ENCODE measurements around the gene TTC39B.
"Not testable (repeated sequence)": the region's sequence is repeated elsewhere in the genome, so short reads cannot be mapped to it uniquely, and the experiment has no call there.

Gene TTC39B
- total RNA-seq = 121 to 124 reads per million in 2 donors

- DNase-seq = peak; percentile 67
Measured at GRCh38 chr9:15306757-15307522, at the start of gene TTC39B. TSS of gene TTC39B (minus strand) at chr9:15307216. CDS start at chr9:15307125, 91 bp downstream.

- no peak for DNase-seq
Measured at GRCh38 chr9:15355669-15356068, 48.7 kb upstream of the TTC39B start.

GRCh38 chr9:15354713-15355112 is 47.7 kb upstream of the TTC39B start:
- no peak for DNase-seq

- no peak for DNase-seq
Measured at GRCh38 chr9:15353892-15354291, 46.9 kb upstream of the TTC39B start.

GRCh38 chr9:15352306-15352705 is 45.3 kb upstream of the TTC39B start:
- DNase-seq = no peak

- no peak for DNase-seq
Measured at GRCh38 chr9:15349892-15350761, 43.1 kb upstream of the TTC39B start.

GRCh38 chr9:15346837-15347236 is 39.8 kb upstream of the TTC39B start:
- no peak for DNase-seq

GRCh38 chr9:15344191-15344590 is 37.2 kb upstream of the TTC39B start:
- DNase-seq = no peak

- no peak for DNase-seq
Measured at GRCh38 chr9:15333376-15333881, 26.4 kb upstream of the TTC39B start.

GRCh38 chr9:15332939-15333338 is 25.9 kb upstream of the TTC39B start:
- no peak for DNase-seq

- DNase-seq = no peak
Measured at GRCh38 chr9:15329539-15330109, 22.6 kb upstream of the TTC39B start.

- DNase-seq = no peak
Measured at GRCh38 chr9:15328946-15329345, 21.9 kb upstream of the TTC39B start.

GRCh38 chr9:15322695-15323094 is 15.7 kb upstream of the TTC39B start:
- DNase-seq = not testable (repeated sequence)

- not testable (repeated sequence) for DNase-seq
Measured at GRCh38 chr9:15319661-15320060, 12.6 kb upstream of the TTC39B start.

- DNase-seq = no peak
Measured at GRCh38 chr9:15317836-15318235, 10.8 kb upstream of the TTC39B start.

- no peak for DNase-seq
Measured at GRCh38 chr9:15311607-15312006, 4.6 kb upstream of the TTC39B start.

GRCh38 chr9:15310107-15310850 is 3.3 kb upstream of the TTC39B start:
- DNase-seq = no peak

GRCh38 chr9:15308511-15308910 is 1.5 kb upstream of the TTC39B start:
- no peak for DNase-seq

GRCh38 chr9:15307523-15307841 is 466 bp upstream of the TTC39B start:
- no peak for DNase-seq

- peak; percentile 16 for DNase-seq
Measured at GRCh38 chr9:15306068-15306756, 804 bp downstream of the TTC39B start.

- DNase-seq = no peak
Measured at GRCh38 chr9:15305470-15305869, 1.5 kb downstream of the TTC39B start.

- DNase-seq = no peak
Measured at GRCh38 chr9:15304632-15305031, 2.4 kb downstream of the TTC39B start.
